HUDEP-2 (cell line): Measurements from ENCODE around the gene TRIM10.

Experiments
- DNase-seq, 76 experiments: peaks; one replicate each; lab custom pipeline; 2025; ENCODE audit not compliant: unreplicated experiment in 76 of 76; lab: John Stamatoyannopoulos, UW

Gene TRIM10

GRCh38 chr6:30160785-30161531 lies at the start of gene TRIM10:
Gene TRIM10, minus strand, starts transcription at chr6:30161211. Its CDS starts 353 bp downstream, at chr6:30160858.
- DNase-seq = peak in 70 of 76 experiments; percentile 34 to 96 (median 74)

- DNase-seq = no peak
Measured at GRCh38 chr6:30207619-30208295, 46.7 kb upstream of the TRIM10 start.

GRCh38 chr6:30206799-30207618 lies 46.0 kb upstream of the TRIM10 start:
- DNase-seq = no peak

GRCh38 chr6:30206152-30206551 lies 45.1 kb upstream of the TRIM10 start:
- DNase-seq = no peak

- DNase-seq = no peak
Measured at GRCh38 chr6:30204116-30204515, 43.1 kb upstream of the TRIM10 start.

GRCh38 chr6:30202366-30202765 lies 41.4 kb upstream of the TRIM10 start:
- no peak for DNase-seq

- DNase-seq = peak in 1 of 76 experiments; percentile 15
Measured at GRCh38 chr6:30200551-30201281, 39.7 kb upstream of the TRIM10 start.

GRCh38 chr6:30198166-30199084 lies 37.4 kb upstream of the TRIM10 start:
- DNase-seq = no peak

GRCh38 chr6:30196376-30196775 lies 35.4 kb upstream of the TRIM10 start:
- no peak for DNase-seq

- no peak for DNase-seq
Measured at GRCh38 chr6:30195951-30196350, 34.9 kb upstream of the TRIM10 start.

GRCh38 chr6:30194797-30195690 lies 34.0 kb upstream of the TRIM10 start:
- no peak for DNase-seq

- DNase-seq = no peak
Measured at GRCh38 chr6:30192076-30192475, 31.1 kb upstream of the TRIM10 start.

GRCh38 chr6:30188541-30188940 lies 27.5 kb upstream of the TRIM10 start:
- no peak for DNase-seq

GRCh38 chr6:30185846-30186484 lies 25.0 kb upstream of the TRIM10 start:
- no peak for DNase-seq

GRCh38 chr6:30184417-30185031 lies 23.5 kb upstream of the TRIM10 start:
- no peak for DNase-seq

GRCh38 chr6:30180145-30180544 lies 19.1 kb upstream of the TRIM10 start:
- no peak for DNase-seq

GRCh38 chr6:30178837-30179236 lies 17.8 kb upstream of the TRIM10 start:
- no peak for DNase-seq

GRCh38 chr6:30175765-30176164 lies 14.8 kb upstream of the TRIM10 start:
- DNase-seq = no peak
